GDM1 (cell line): ENCODE measurements around the gene MPIG6B.

Experiments
- DNase-seq: peaks from one replicate; lab custom pipeline; 2025; lab: John Stamatoyannopoulos, UW

MPIG6B gene

GRCh38 chr6:31768363-31769257 lies 45.4 kb downstream of the MPIG6B start:
- no peak for DNase-seq

GRCh38 chr6:31769684-31770371 lies 46.7 kb downstream of the MPIG6B start:
- peak; percentile 85 for DNase-seq

- DNase-seq = no peak
Measured at GRCh38 chr6:31770860-31771259, 47.7 kb downstream of the MPIG6B start.

GRCh38 chr6:31771992-31772358 lies 48.8 kb downstream of the MPIG6B start:
- no peak for DNase-seq

GRCh38 chr6:31775184-31775583 lies 52.0 kb downstream of the MPIG6B start:
- DNase-seq = no peak

GRCh38 chr6:31775633-31776484 lies 52.7 kb downstream of the MPIG6B start:
- DNase-seq = no peak
